C4-2B (cell line): ENCODE measurements around the gene KIF19.

Source experiments
- H3K27ac ChIP-seq: fragments of 450-650 bp; 2 replicates; pipeline ENCODE4 v1.5.1; 2017
- ZFX ChIP-seq: fragments of 450-650 bp; IDR thresholded peaks from 2 replicates; pipeline ENCODE4 v1.6.1; 2017
- TF ChIP-seq, protein P1 (sequence below): fragments of 450-650 bp; conservative IDR thresholded peaks from 2 replicates; pipeline ENCODE4 v1.5.1; 2017; ENCODE audit warnings: mild to moderate bottlenecking

Gene KIF19

DNA sequence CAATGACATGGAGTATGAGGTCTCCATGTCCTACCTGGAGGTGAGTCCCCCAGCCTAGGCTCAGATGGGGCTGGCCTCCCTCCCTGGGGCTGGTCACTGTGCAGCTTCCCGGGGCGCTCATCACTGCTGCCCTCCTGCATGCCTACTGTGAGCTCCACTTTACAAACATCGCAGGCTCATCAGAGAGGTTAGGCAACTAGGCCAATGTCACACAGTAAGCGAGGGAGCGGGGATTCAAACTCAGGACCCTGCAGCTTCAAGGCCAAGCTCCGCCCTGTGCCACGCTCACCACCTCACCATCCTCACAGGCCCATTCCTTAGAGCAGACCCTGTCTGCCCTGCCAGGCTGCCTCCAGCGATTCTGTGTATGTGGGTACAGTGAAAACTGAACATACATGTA lies 17.1 kb downstream of the KIF19 start:
- TF ChIP-seq, protein P1, sequence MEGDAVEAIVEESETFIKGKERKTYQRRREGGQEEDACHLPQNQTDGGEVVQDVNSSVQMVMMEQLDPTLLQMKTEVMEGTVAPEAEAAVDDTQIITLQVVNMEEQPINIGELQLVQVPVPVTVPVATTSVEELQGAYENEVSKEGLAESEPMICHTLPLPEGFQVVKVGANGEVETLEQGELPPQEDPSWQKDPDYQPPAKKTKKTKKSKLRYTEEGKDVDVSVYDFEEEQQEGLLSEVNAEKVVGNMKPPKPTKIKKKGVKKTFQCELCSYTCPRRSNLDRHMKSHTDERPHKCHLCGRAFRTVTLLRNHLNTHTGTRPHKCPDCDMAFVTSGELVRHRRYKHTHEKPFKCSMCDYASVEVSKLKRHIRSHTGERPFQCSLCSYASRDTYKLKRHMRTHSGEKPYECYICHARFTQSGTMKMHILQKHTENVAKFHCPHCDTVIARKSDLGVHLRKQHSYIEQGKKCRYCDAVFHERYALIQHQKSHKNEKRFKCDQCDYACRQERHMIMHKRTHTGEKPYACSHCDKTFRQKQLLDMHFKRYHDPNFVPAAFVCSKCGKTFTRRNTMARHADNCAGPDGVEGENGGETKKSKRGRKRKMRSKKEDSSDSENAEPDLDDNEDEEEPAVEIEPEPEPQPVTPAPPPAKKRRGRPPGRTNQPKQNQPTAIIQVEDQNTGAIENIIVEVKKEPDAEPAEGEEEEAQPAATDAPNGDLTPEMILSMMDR = no peak
- no peak for TF ChIP-seq ZFX
- H3K27ac ChIP-seq = no peak overlapping the region

DNA sequence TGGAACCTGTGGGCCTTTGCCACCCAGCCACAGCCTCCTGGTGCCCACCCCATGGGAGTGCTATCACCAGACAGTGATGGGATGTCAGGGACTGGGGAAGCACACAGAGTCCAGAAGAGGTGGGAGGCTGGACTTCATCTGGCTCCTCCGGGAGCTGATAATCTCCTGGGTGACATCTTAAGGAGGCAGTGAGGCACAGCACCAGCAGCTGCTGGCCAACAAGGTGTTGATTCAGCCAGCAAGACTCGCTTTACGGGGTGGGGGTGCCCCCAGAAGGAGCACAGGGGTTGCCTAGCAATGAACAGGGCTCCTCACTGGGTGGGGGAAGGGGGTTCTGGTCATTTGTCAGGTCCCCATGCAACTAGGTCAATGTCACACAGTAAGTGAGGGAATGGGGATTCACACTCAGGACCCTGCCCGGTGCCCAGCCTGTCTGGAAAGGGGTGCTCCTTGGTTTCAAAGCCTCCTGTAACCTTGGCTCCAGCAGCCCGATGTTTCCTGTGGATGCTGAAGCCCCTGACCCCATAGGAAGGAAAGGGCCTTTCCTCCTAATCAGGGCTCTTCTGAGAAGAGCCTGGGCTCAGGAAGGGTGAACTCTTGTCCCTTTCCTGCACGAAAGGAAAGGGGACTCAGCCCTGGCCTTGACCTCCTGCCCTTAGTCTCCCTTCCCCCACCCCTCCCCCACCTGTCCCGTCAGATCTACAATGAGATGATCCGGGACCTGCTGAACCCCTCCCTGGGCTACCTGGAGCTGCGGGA lies 17.7 kb downstream of the KIF19 start:
- H3K27ac ChIP-seq = no peak overlapping the region
- TF ChIP-seq, protein P1 = no peak
- no peak for TF ChIP-seq ZFX

DNA sequence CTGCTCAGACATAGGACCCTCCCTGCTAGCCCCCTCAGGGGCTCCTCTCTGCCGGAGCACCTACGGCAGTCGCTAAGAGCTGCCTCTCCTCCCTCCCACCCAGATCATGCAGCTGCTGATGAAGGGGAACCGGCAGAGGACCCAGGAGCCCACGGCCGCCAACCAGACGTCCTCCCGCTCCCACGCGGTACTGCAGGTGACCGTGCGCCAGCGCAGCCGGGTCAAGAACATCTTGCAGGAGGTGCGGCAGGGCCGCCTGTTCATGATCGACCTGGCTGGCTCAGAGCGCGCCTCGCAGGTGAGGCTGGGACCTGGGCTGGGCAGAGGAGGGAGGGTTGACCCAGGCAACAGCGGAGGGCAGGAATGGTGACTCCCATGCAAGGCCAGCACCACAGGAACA lies 18.6 kb downstream of the KIF19 start:
- TF ChIP-seq, protein P1 = no peak
- no peak for TF ChIP-seq ZFX
- H3K27ac ChIP-seq = no peak overlapping the region

DNA sequence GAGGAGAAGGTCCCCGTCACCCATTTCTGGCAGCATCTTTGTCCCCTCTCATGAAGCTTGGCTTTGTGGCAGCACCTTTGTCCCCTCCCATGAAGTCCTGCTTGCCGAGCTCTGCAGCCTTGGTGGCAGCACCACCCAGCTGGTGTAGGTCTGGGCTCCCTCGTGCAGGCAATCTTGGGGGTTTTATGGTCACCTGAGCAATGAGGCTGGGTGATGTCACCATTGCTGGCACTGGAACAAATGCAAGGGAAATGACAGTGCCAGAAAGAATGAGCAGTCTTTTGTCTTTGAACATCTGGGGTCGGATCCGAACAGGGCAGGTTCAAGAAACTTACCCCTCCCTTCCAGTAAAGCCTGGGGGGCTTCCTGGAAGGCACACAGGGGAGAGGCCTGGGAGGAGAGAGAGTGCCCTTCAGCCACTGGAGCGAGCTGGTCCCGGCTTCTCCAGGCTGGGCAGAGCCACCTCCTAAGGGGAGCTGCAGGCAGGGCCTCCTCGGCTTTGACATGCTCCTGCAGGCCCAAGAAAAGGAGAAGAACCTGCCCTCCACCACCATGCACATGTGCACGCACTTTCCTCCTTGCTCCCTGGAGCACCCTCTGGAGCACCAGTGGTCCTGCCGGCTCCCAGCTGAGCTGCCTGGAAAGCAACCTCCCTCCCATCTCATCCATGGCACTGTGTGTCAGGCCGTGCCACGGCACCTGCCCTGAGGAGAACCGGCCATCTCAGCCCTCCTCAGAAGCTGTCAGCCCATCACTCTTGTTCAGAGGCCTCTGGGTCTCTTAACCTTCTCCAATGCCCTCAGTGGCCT lies 19.6 kb downstream of the KIF19 start:
- no peak overlapping the region for H3K27ac ChIP-seq
- no peak for TF ChIP-seq ZFX
- TF ChIP-seq, protein P1 = no peak

DNA sequence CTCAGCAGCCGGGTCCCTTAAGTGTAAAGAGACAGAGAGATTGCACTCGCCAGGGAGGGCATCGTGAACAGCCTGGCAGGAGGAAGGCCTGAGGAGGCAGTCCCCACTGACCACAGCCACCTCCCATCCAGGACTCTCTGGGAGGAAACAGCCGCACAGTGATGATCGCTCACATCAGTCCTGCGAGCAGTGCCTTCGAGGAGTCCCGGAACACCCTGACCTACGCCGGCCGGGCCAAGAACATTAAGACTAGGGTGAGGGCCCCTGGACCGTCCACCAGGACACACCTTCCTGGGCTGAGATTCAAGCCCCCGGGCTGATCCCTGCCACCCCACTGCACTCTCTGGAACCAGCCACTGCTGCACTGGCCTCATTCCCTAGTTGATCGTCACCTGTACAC lies 21.6 kb downstream of the KIF19 start:
- TF ChIP-seq, protein P1 = no peak
- no peak for TF ChIP-seq ZFX

DNA sequence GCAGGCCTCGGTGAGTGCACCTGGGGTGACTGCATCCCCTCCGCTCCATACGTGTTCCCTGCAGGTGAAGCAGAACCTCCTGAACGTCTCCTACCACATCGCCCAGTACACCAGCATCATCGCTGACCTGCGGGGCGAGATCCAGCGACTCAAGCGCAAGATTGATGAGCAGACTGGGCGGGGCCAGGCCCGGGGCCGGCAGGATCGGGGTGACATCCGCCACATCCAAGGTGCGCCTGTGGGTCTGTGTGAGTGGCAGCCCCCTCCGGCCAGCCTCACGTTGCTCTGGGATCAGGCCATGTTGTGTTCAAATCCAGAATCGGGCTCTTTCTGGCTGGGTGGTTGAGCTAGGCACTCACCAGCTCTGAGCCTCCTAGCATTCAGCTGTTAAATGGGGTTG lies 23.1 kb downstream of the KIF19 start:
- no peak for TF ChIP-seq ZFX
- TF ChIP-seq, protein P1 = no peak
- no peak overlapping the region for H3K27ac ChIP-seq

More for the DNA sequence above, 21.6 kb downstream of the KIF19 start:
- H3K27ac ChIP-seq = no peak overlapping the region

DNA sequence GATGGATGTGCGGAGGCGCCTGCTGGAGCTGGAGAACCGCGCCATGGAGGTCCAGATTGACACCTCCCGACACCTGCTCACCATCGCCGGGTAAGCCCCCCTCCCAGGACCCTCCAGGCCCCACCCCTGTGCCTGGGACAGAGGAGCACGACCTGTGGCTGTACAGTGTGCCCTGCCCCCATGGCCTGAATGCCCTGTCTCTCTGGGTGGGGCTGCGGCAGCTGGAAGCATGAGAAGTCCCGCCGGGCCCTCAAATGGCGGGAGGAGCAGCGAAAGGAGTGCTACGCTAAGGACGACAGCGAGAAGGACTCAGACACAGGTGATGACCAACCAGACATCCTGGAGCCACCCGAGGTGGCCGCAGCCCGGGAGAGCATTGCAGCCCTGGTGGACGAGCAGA lies 24.5 kb downstream of the KIF19 start:
- H3K27ac ChIP-seq = no peak overlapping the region
- TF ChIP-seq, protein P1 = no peak
- TF ChIP-seq ZFX = no peak
